H1 (cell line): Measurements from ENCODE around the gene CACNA1B. TPM values are rescaled to one million over a fixed set of nuclear protein-coding genes. Genes with fewer than 3 reads are reported as not detected.

Experiments
- CTCF ChIA-PET: fragments of 300-600 bp; sonication (Branson Sonifier 250); formaldehyde crosslinking; loops from one replicate; lab custom pipeline; 2021; ENCODE audit not compliant: partially characterized antibody; lab: Charles Lee
- POLR2A ChIA-PET: fragments of 300-600 bp; sonication (Branson Sonifier 250); formaldehyde crosslinking; loops from one replicate; lab custom pipeline; 2021; ENCODE audit warnings: inconsistent platforms; ENCODE audit not compliant: partially characterized antibody; lab: Charles Lee
- DNase-seq, 2 experiments: peaks; one replicate each; pipeline versions ENCODE4 v3.0.0 to v3.0.0-alpha.2; 2010 to 2022; ENCODE audit warnings: low spot score in 2 of 2, low read depth in 1 of 2, mixed read lengths in 1 of 2
- FAIRE-seq: peaks from 2 replicates; lab custom pipeline; 2011; peaks lifted over from hg19 to GRCh38; lab: Jason Lieb, UNC
- H2AFZ ChIP-seq: 2 replicates; pipeline ENCODE4 v1.8.1; 2012; ENCODE audit warnings: low read length, inconsistent platforms
- H2AK5ac ChIP-seq: 2 replicates; pipeline ENCODE4 v1.6.1; 2013; ENCODE audit warnings: low read depth, low read length
- H2BK120ac ChIP-seq: replicated peaks from 2 replicates; pipeline ENCODE3; 2013; ENCODE audit warnings: low read depth, low read length, inconsistent platforms
- H2BK12ac ChIP-seq: 2 replicates; pipeline ENCODE4 v1.6.1; 2013; ENCODE audit warnings: low read depth, low read length
- H2BK15ac ChIP-seq: 2 replicates; pipeline ENCODE4 v1.6.1; 2013; ENCODE audit warnings: low read length
- H2BK20ac ChIP-seq: 2 replicates; pipeline ENCODE4 v1.6.1; 2013; ENCODE audit warnings: low read length
- H2BK5ac ChIP-seq: 2 replicates; pipeline ENCODE4 v1.6.1; 2013; ENCODE audit warnings: low read depth, low read length
- H3K14ac ChIP-seq: 2 replicates; pipeline ENCODE4 v1.6.1; 2013; ENCODE audit warnings: inconsistent platforms; ENCODE audit not compliant: insufficient read length
- H3K18ac ChIP-seq: 2 replicates; pipeline ENCODE4 v1.6.1; 2013; ENCODE audit warnings: low read length; ENCODE audit errors: extremely low read depth
- H3K23ac ChIP-seq: 2 replicates; pipeline ENCODE4 v1.6.1; 2013; ENCODE audit warnings: inconsistent platforms; ENCODE audit not compliant: insufficient read length
- H3K23me2 ChIP-seq: 2 replicates; pipeline ENCODE4 v1.6.1; 2013; ENCODE audit warnings: low read depth, low read length
- H3K27ac ChIP-seq: 2 replicates; pipeline ENCODE4 v1.6.1; 2011; ENCODE audit warnings: low read depth, low read length, inconsistent platforms
- H3K27me3 ChIP-seq, 4 experiments: replicated peaks in 1 of 4; 1 replicate in 1 of 4; 2 replicates in 3 of 4; pipeline versions ENCODE4 v1.6.1 to v1.8.1; 2011 to 2013; ENCODE audit warnings: low read length in 3 of 4, mild to moderate bottlenecking in 3 of 4, inconsistent platforms in 2 of 4, mixed read lengths in 2 of 4, moderate library complexity in 1 of 4; ENCODE audit not compliant: control insufficient read depth in 3 of 4, insufficient read depth in 3 of 4; ENCODE audit errors: extremely low read depth in 1 of 4
- H3K36me3 ChIP-seq, 4 experiments: 2 replicates each; pipeline versions ENCODE4 v1.6.1 to v1.8.1; 2011 to 2013; ENCODE audit warnings: mild to moderate bottlenecking in 4 of 4, low read length in 3 of 4, moderate library complexity in 2 of 4, control low read depth in 1 of 4, inconsistent platforms in 1 of 4; ENCODE audit not compliant: insufficient read depth in 4 of 4, control insufficient read depth in 2 of 4
- H3K4ac ChIP-seq: replicated peaks from 2 replicates; pipeline ENCODE3; 2013; ENCODE audit warnings: low read length, low read depth, mixed read lengths, inconsistent platforms; ENCODE audit not compliant: insufficient read length
- H3K4me1 ChIP-seq, 4 experiments: replicated peaks in 1 of 4; 1 replicate in 1 of 4; 2 replicates in 3 of 4; pipeline versions ENCODE4 v1.6.1 to v1.8.1; 2011 to 2013; ENCODE audit warnings: low read length in 3 of 4, inconsistent platforms in 2 of 4, mixed read lengths in 1 of 4; ENCODE audit not compliant: insufficient read depth in 4 of 4, control insufficient read depth in 3 of 4
- H3K4me2 ChIP-seq, 2 experiments: 2 replicates each; pipeline versions ENCODE4 v1.6.1 to v1.8.1; 2011 to 2013; ENCODE audit warnings: low read depth in 2 of 2, low read length in 2 of 2, control low read depth in 1 of 2, inconsistent platforms in 1 of 2, mild to moderate bottlenecking in 1 of 2; ENCODE audit not compliant: insufficient read depth in 1 of 2
- H3K4me3 ChIP-seq, 4 experiments: fragments of 200-600, 300-600 bp in 1 of 4; sonication (generic), shearing (Covaris generic), sonication (Bioruptor Twin) in 1 of 4; 2 replicates each; pipeline versions ENCODE4 v1.5.1 to v1.8.1; 2011 to 2016; ENCODE audit warnings: low read length in 4 of 4, low read depth in 3 of 4, control low read depth in 2 of 4, inconsistent platforms in 2 of 4, mild to moderate bottlenecking in 2 of 4, mixed read lengths in 1 of 4, moderate library complexity in 1 of 4; ENCODE audit not compliant: insufficient read depth in 2 of 4; ENCODE audit errors: extremely low read depth in 1 of 4
- H3K56ac ChIP-seq: replicated peaks from 2 replicates; pipeline ENCODE3; 2013; ENCODE audit warnings: low read depth, mild to moderate bottlenecking, mixed read lengths, low read length, inconsistent platforms; ENCODE audit not compliant: insufficient read length
- H3K79me1 ChIP-seq: 2 replicates; pipeline ENCODE4 v1.6.1; 2013; ENCODE audit warnings: low read depth, low read length, control low read depth
- H3K79me2 ChIP-seq, 2 experiments: 2 replicates each; pipeline versions ENCODE4 v1.6.1 to v1.8.1; 2012 to 2013; ENCODE audit warnings: low read length in 2 of 2, mild to moderate bottlenecking in 2 of 2, inconsistent platforms in 1 of 2; ENCODE audit not compliant: insufficient read depth in 2 of 2, control insufficient read depth in 1 of 2
- H3K9ac ChIP-seq, 4 experiments: replicated peaks in 1 of 4; 1 replicate in 1 of 4; 2 replicates in 3 of 4; pipeline versions ENCODE4 v1.6.1 to v1.8.1; 2011 to 2013; ENCODE audit warnings: low read depth in 3 of 4, low read length in 3 of 4, control low read depth in 2 of 4, mild to moderate bottlenecking in 2 of 4, moderate library complexity in 2 of 4, inconsistent platforms in 1 of 4; ENCODE audit errors: extremely low read depth in 1 of 4
- H3K9me3 ChIP-seq, 2 experiments: 2 replicates each; pipeline versions ENCODE4 v1.6.1 to v1.8.1; 2012 to 2013; ENCODE audit warnings: mild to moderate bottlenecking in 2 of 2, moderate library complexity in 2 of 2, control low read depth in 1 of 2, inconsistent platforms in 1 of 2, low read depth in 1 of 2, low read length in 1 of 2, mixed read lengths in 1 of 2; ENCODE audit not compliant: insufficient read depth in 2 of 2
- H4K20me1 ChIP-seq, 2 experiments: replicated peaks in 1 of 2; 2 replicates each; pipeline versions ENCODE3 to v1.8.1; 2011 to 2013; ENCODE audit warnings: inconsistent platforms in 2 of 2, low read length in 2 of 2, mild to moderate bottlenecking in 1 of 2; ENCODE audit not compliant: insufficient read depth in 2 of 2, control insufficient read depth in 1 of 2
- H4K5ac ChIP-seq: 2 replicates; pipeline ENCODE4 v1.6.1; 2013; ENCODE audit warnings: low read length, low read depth, mixed read lengths, inconsistent platforms; ENCODE audit not compliant: insufficient read length
- H4K8ac ChIP-seq: 2 replicates; pipeline ENCODE4 v1.8.0; 2013; ENCODE audit warnings: mild to moderate bottlenecking, moderate library complexity, low read length, inconsistent platforms; ENCODE audit not compliant: insufficient read depth; ENCODE audit errors: extremely low read depth
- H4K91ac ChIP-seq: replicated peaks from 2 replicates; pipeline ENCODE3; 2013; ENCODE audit warnings: low read length, mixed read lengths, inconsistent platforms; ENCODE audit not compliant: insufficient read length
- ASH2L ChIP-seq: fragments of 200-600, 300-600 bp; sonication (generic); IDR thresholded peaks from one replicate; pipeline ENCODE4 v1.7.1; 2017; ENCODE audit warnings: low read length
- BACH1 ChIP-seq: IDR thresholded peaks from 2 replicates; pipeline ENCODE4 v1.6.1; 2012; ENCODE audit warnings: low read length, improper control_type of control experiment
- CBX5 ChIP-seq: fragments of 300-800, 300-1000 bp; sonication (generic); IDR thresholded peaks from 2 replicates; pipeline ENCODE4 v1.7.1; 2016; ENCODE audit warnings: antibody characterized with exemption, low read length, low read depth
- CEBPB ChIP-seq: IDR thresholded peaks from 2 replicates; pipeline ENCODE4 v1.6.1; 2012; ENCODE audit warnings: low read depth, low read length
- CREB1 ChIP-seq: IDR thresholded peaks from 2 replicates; pipeline ENCODE4 v1.6.1; 2012; ENCODE audit warnings: inconsistent platforms
- GABPA ChIP-seq: IDR thresholded peaks from 2 replicates; pipeline ENCODE4 v1.6.1; 2011; ENCODE audit warnings: mild to moderate bottlenecking, low read length, moderate library complexity, borderline replicate concordance; ENCODE audit not compliant: insufficient read depth
- HDAC6 ChIP-seq: IDR thresholded peaks from one replicate; pipeline ENCODE4 v1.7.1; 2012; ENCODE audit warnings: low read depth, mild to moderate bottlenecking, inconsistent platforms, low read length, moderate library complexity
- KDM4A ChIP-seq: IDR thresholded peaks from one replicate; pipeline ENCODE4 v1.7.1; 2012; ENCODE audit warnings: low read depth, mild to moderate bottlenecking, moderate library complexity, low read length, inconsistent platforms; ENCODE audit not compliant: severe bottlenecking
- RBBP5 ChIP-seq: IDR thresholded peaks from 2 replicates; pipeline ENCODE4 v1.7.1; 2012; ENCODE audit warnings: low read depth, mild to moderate bottlenecking, inconsistent platforms, low read length, moderate library complexity, borderline replicate concordance
- SAP30 ChIP-seq: fragments of 300-600 bp; sonication (generic); IDR thresholded peaks from 2 replicates; pipeline ENCODE4 v1.7.1; 2012; ENCODE audit warnings: low read length, moderate library complexity, mild to moderate bottlenecking, inconsistent platforms; ENCODE audit not compliant: insufficient read depth, insufficient replicate concordance
- ZNF274 ChIP-seq: IDR thresholded peaks from 2 replicates; pipeline ENCODE4 v1.7.0; 2012; ENCODE audit warnings: low read length, borderline replicate concordance; ENCODE audit errors: extremely low read depth
- WGBS, 2 experiments: shearing (Covaris generic) in 1 of 2; methylation state at CpG; one replicate each; pipeline versions ENCODE4 v1.1.6 to v1.1.7; 2013 to 2015; ENCODE audit warnings: low lambda C conversion rate in 2 of 2, mixed read lengths in 2 of 2, inconsistent platforms in 1 of 2, low coverage in 1 of 2, missing lambda C conversion rate in 1 of 2; ENCODE audit not compliant: insufficient replicate concordance in 2 of 2, insufficient coverage in 1 of 2, insufficient read length in 1 of 2; ENCODE audit errors: extremely low coverage in 1 of 2, missing lambda C conversion rate in 1 of 2; 5-methylcytosine and 5-hydroxymethylcytosine counted together
- polyA plus RNA-seq, 7 experiments: library from polyadenylated mRNA; depleted of rRNA in 3 of 7; stranded (reverse) in 5 of 7; unstranded in 2 of 7; fragments of >200 nt in 5 of 7; fragments of 200-250 nt in 2 of 7; gene quantifications; 1 replicate in 5 of 7; 2 replicates in 1 of 7; 4 replicates in 1 of 7; pipeline versions ENCODE4 v1.2.1 to v1.2.3, GENCODE V29; 2011 to 2013; ENCODE audit warnings: missing spikeins in 2 of 7, mixed read lengths in 2 of 7
- total RNA-seq: library from RNA; stranded (reverse); fragmentation: NEBNext Ultra II Directional; extraction: Animal tissue kit (Norgen Biotek cat#: 25700); gene quantifications from 2 replicates; pipeline ENCODE4 v1.2.1, GENCODE V29; 2021
- TF ChIP-seq, protein P1 (sequence below): IDR thresholded peaks from 2 replicates; pipeline ENCODE4 v1.6.1; 2011; ENCODE audit warnings: low read depth, mild to moderate bottlenecking, low read length; ENCODE audit not compliant: insufficient read depth

Gene CACNA1B
- total and polyA plus RNA-seq, 2 of the 8 experiments (the other 6 are each of a cell fraction or from before 2014, with no cell fraction given) = 1.5 to 5.7 TPM

DNA sequence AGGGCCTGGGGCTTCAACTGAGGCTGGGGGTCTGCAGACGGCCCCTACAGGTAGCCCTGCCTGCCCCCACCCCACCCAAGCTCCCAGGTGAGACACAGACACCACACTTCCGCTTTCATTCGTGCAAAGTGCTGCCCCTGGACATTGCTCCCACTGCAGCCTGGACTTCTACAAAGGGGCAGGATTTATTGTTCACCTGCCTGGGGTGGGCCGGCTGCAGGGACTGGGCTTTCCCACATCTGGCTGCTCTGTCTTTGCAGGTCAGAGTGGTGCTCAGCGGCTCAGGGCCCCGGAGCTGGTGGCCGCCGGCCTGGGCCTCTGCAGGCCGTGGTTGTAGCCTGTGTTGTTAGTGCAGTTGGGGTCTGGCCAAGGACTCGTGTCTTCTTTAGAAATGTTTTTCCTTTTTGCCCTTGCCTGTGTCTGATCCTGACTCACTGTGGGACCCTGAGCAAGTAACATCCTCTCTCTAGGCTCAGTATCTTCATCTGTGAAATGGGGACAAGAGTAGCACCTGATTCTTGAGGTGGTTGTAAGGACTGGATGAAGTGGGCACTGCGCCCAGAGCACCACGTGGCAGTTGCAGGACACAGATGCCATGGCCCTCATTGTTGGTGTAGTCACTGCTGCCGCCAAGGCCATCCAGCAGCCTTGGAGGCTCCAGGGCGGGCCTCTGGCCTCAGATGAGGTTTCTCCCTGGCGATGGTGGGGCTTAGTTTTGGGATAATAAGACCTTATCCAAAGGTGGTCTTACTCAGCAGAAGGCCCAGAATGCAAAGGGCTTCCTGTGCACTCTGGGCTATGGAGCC lies 143.9 kb downstream of the CACNA1B start:
- Histone ChIP-seq H4K5ac (no peak overlapping the region), H2BK12ac (no peak overlapping the region), H3K36me3 (peaks cover 0 to 11% (median 0%) of the 10 kb centered on the region in 4 experiments; a peak in 2 of 8 replicates), H3K9ac (no peak overlapping the region), H3K9me3 (peaks cover 16 to 76% of the 10 kb centered on the region in 2 experiments), H3K23me2 (peaks cover 8% of the 10 kb centered on the region), H3K56ac (no peak overlapping the region), H3K27ac (no peak overlapping the region), H3K4ac (no peak overlapping the region), H2BK120ac (no peak overlapping the region), H4K91ac (no peak overlapping the region), H3K79me1 (no peaks in the 10 kb centered on the region), H2AK5ac (no peak overlapping the region), H3K27me3 (peaks cover 0 to 5% (median 2%) of the 10 kb centered on the region in 4 experiments; a peak in 2 of 7 replicates), H3K18ac (no peak overlapping the region), H3K79me2 (no peaks in the 10 kb centered on the region), H2AFZ (no peak overlapping the region), H2BK5ac (no peak overlapping the region), H3K4me1 (peaks cover 0 to 8% (median 1%) of the 10 kb centered on the region in 4 experiments; a peak in 4 of 7 replicates), H2BK20ac (no peak overlapping the region), H3K23ac (no peak overlapping the region), H3K4me3 (no peak overlapping the region), H4K8ac (no peak overlapping the region), H2BK15ac (no peak overlapping the region), H3K14ac (no peak overlapping the region), H3K4me2 (no peak overlapping the region; a peak in 1 of 4 replicates), H4K20me1 (no peaks in the 10 kb centered on the region)
- ChIA-PET POLR2A (no interaction called here), CTCF (interaction anchor here (0.7 to 2.4 kb wide), 9 partner anchors 9 to 444 kb away, joined by 3 to 8 read pairs (median 3); no protein-coding TSS in a partner anchor)
- FAIRE-seq = no peak
- peak in 1 of 2 experiments; percentile 40 for DNase-seq
- WGBS, 2 experiments = 90% methylated on average over 15 of the region's 15 CpGs; no CpG with 5 or more reads in 1 of the 2 experiments
- TF ChIP-seq ZNF274 (no peak), SAP30 (no peak), CBX5 (no peak), ASH2L (no peak), BACH1 (no peak), GABPA (no peak), CEBPB (no peak), HDAC6 (no peak), KDM4A (no peak), CREB1 (no peak), RBBP5 (no peak)
- TF ChIP-seq, protein P1, sequence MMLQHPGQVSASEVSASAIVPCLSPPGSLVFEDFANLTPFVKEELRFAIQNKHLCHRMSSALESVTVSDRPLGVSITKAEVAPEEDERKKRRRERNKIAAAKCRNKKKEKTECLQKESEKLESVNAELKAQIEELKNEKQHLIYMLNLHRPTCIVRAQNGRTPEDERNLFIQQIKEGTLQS = no peak
